Suppressor macrophage treated with lipopolysaccharide for 4 hours (primary cell): ENCODE data around the gene FER1L5.

ENCODE experiments used
- DNase-seq: peaks from one replicate; pipeline ENCODE4 v3.0.0-alpha.2; 2020

FER1L5 gene

GRCh38 chr2:96699621-96700020, 57.1 kb downstream of the FER1L5 start:
- DNase-seq: no peak

- no peak for DNase-seq
These were observed 57.5 kb downstream of the FER1L5 start for GRCh38 chr2:96700086-96700485.

- DNase-seq: no peak
These were observed 59.1 kb downstream of the FER1L5 start for GRCh38 chr2:96701636-96702035.

DNA sequence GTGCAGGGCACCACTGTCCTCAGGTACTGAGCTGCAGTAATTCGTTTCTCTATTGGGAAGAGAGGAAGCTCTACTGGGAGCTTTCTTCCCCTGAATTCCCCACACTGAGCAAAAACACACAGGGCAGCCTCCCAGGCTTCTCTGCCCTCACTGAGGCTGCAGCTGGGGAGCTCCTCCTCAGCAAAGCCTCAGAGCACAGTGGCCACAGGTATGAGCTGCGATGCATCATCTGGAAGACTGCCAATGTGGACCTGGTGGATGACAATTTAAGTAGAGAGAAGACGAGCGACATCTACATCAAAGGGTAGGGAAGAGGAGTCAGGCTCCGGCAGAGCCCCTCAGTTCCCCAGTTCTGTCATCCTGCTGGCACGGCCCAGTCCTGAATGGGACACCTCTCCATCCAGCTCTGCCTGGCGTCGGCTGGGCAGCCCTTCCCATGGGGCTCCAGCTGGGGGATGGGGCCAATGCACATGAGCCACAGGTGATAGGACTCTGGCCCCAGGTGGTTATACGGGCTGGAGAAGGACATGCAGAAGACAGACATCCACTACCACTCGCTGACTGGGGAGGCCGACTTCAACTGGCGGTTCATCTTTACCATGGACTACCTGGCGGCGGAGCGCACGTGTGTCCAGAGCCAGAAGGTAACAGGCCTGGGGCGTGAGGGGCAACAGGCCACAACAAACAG, 59.7 kb downstream of the FER1L5 start:
- no peak for DNase-seq

DNA sequence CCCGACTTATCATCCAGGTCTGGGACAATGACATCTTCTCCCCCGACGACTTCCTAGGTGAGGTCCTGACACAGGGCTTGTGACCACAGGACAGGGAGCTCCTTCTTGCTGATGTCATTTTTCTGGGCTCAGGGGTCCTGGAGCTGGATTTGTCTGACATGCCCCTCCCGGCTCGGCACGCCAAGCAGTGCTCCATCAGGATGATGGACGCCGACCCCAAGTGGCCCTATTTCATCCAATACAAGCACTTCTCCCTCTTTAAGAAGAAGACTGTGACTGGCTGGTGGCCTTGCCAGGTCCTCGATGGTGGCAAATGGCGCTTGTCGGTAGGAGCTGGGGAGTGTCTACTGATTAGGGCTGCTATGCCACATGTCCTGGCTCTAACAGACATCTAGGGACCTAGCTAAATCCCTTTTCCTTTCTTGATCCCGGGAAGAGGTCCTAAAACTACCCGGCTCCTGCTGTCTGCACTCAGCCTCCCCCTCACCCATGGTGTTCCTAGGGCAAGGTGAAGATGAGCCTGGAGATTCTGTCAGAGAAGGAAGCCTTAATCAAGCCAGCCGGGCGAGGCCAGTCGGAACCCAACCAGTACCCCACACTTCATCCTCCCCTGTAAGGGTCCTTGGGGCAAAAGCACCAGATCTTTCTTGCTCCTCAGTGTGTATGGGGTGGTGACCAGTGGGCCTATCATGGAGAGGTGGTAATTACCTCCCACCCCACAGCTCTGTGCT, 60.6 kb downstream of the FER1L5 start:
- no peak for DNase-seq

GRCh38 chr2:96710985-96711384, 68.4 kb downstream of the FER1L5 start:
- no peak for DNase-seq

- DNase-seq: peak; percentile 3
These were observed 73.1 kb downstream of the FER1L5 start for GRCh38 chr2:96715658-96716057.

- DNase-seq: no peak
These were observed 73.8 kb downstream of the FER1L5 start for GRCh38 chr2:96716388-96716787.

- DNase-seq: peak; percentile 42
These were observed 83.6 kb downstream of the FER1L5 start for GRCh38 chr2:96726131-96726530.

DNA sequence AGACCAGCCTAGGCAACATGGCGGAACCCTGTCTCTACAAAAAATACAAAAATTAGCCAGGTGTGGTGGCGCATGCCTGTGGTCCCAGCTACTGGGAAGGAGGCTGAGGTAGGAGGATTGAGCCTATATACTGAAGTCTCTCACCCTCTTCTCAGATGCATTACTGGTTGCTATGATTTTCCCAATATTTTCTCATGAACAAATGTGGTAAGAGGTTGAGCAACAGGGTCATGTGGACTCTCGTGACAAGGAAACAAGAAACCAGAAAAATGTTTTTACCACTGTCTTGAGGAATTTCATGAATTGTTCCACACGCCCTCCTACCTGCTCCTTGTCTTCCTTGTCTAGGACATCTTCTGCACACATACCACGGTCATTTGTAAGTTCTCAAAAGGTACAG, 84.9 kb downstream of the FER1L5 start:
- peak; percentile 52 for DNase-seq

DNA sequence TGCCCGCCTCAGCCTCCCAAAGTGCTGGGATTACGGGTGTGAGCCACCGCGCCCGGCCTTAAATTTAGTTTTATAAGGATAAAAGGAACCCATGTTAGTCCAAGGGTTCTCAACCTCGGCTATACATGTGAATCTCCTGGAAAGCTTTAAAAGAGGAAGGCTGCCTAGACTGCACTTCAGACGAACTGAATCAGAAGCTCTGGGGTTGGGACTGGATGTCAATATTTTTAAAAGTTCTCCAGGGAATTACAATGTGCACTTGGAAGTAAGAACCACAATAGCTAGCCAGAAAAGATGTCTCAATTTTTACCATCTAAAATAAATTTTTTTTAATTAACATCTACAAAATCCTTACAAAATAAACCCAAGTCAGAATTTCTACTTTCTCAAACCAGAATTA, 87.2 kb downstream of the FER1L5 start:
- DNase-seq: no peak

- no peak for DNase-seq
These were observed 87.6 kb downstream of the FER1L5 start for GRCh38 chr2:96730212-96730611.

- DNase-seq: no peak
These were observed 91.4 kb downstream of the FER1L5 start for GRCh38 chr2:96733931-96734330.

GRCh38 chr2:96734880-96735583, 92.5 kb downstream of the FER1L5 start:
- peak; percentile 34 for DNase-seq

- no peak for DNase-seq
These were observed 94.7 kb downstream of the FER1L5 start for GRCh38 chr2:96737251-96737650.

DNA sequence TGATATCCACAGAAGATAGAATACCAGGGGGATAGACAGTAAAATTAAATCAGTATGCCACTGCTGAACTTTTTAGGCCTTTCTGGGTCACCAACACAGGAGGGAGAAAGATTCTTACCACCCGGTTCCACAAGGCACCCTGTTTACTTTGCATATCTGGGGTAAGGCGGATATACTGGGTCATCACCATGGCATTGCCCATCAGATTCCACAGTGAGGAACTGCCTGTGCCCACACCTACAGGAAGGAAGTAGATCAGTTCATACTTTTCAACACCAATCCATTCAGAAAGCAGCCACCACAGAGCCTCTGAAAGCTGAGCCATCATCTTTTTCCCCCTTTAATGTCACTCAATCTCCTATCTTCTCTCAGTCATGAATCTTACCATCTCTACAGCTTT, 95.3 kb downstream of the FER1L5 start:
- DNase-seq: no peak

GRCh38 chr2:96739076-96739632, 96.6 kb downstream of the FER1L5 start:
- DNase-seq: no peak

- peak; percentile 98 for DNase-seq
These were observed 97.3 kb downstream of the FER1L5 start, which contains the start of gene LMAN2L for GRCh38 chr2:96739633-96740428. Gene LMAN2L, minus strand, starts transcription at chr2:96740064. Its CDS starts 24 bp downstream, at chr2:96740040.

DNA sequence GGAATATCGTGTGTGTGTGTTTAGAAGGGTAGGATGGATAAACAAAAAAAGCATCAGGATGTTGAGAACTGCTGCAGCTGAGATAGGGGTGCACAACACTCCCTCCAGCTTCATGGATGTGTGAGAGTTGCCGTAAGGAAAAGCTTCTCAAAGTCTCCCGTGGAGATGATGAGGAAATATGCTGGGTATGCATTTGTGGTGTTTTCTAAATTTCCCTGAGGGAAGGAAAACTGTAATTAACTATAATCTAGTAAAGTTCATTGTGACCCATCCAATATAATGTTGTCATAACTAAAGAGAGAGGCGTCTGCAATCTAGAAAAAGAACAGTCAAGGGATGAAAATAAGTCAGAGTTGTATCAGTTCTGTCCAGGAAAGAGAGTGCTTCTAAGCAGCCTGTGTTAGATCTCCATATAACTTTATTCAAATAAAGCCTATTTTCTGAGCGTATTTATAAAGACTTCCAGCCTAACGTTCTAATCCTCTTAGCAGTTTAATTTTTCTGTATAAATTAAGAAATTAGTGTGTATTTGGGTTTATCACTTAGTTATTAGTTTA, 104.6 kb downstream of the FER1L5 start:
- no peak for DNase-seq

GRCh38 chr2:96751800-96752199, 109.2 kb downstream of the FER1L5 start:
- no peak for DNase-seq

- DNase-seq: no peak
These were observed 111.2 kb downstream of the FER1L5 start for GRCh38 chr2:96753661-96754282.

GRCh38 chr2:96754317-96754716, 111.8 kb downstream of the FER1L5 start:
- no peak for DNase-seq
